GM23338 (cell line): ENCODE measurements around the gene SNRPD2.
A peak's percentile ranks its signal among the peaks of the same experiment; 100 is the strongest.

Source experiments
- CREB1 ChIP-seq: fragments of 250-450 bp; sonication (Bioruptor Pico); IDR thresholded peaks from 2 replicates; pipeline ENCODE4 v1.5.0; 2020; ENCODE audit warnings: low read depth, mild to moderate bottlenecking, moderate library complexity
- CTCF ChIP-seq, 2 experiments: fragments of 200-600 bp in 1 of 2; sonication (generic) in 1 of 2; conservative IDR thresholded peaks; 2 replicates each; pipeline versions ENCODE4 v1.5.1 to v1.6.1; 2016 to 2017; ENCODE audit warnings: antibody characterized with exemption in 2 of 2, low read depth in 2 of 2, mild to moderate bottlenecking in 2 of 2, moderate library complexity in 1 of 2
- EZH2 ChIP-seq: fragments of 200-600 bp; sonication (generic); IDR thresholded peaks from one replicate; pipeline ENCODE4 v1.8.0; 2017; ENCODE audit warnings: antibody characterized with exemption, mild to moderate bottlenecking, low read depth; ENCODE audit not compliant: unreplicated experiment
- EZH2phosphoT487 ChIP-seq: fragments of 200-600 bp; sonication (generic); IDR thresholded peaks from one replicate; pipeline ENCODE4 v1.8.1; 2018; ENCODE audit warnings: antibody characterized with exemption; ENCODE audit not compliant: unreplicated experiment
- JUNB ChIP-seq: IDR thresholded peaks from one replicate; pipeline ENCODE4 v1.6.1; 2016; ENCODE audit warnings: antibody characterized with exemption; ENCODE audit not compliant: unreplicated experiment
- NANOG ChIP-seq: IDR thresholded peaks from 2 replicates; pipeline ENCODE4 v1.6.1; 2016; ENCODE audit warnings: antibody characterized with exemption, borderline replicate concordance
- POLR2AphosphoS5 ChIP-seq: IDR thresholded peaks from 2 replicates; pipeline ENCODE4 v1.6.1; 2016; ENCODE audit warnings: antibody characterized with exemption, low read depth
- TF ChIP-seq, protein P1 (sequence below): IDR thresholded peaks from one replicate; pipeline ENCODE4 v1.6.1; 2018; ENCODE audit warnings: antibody characterized with exemption; ENCODE audit not compliant: unreplicated experiment

DNA sequence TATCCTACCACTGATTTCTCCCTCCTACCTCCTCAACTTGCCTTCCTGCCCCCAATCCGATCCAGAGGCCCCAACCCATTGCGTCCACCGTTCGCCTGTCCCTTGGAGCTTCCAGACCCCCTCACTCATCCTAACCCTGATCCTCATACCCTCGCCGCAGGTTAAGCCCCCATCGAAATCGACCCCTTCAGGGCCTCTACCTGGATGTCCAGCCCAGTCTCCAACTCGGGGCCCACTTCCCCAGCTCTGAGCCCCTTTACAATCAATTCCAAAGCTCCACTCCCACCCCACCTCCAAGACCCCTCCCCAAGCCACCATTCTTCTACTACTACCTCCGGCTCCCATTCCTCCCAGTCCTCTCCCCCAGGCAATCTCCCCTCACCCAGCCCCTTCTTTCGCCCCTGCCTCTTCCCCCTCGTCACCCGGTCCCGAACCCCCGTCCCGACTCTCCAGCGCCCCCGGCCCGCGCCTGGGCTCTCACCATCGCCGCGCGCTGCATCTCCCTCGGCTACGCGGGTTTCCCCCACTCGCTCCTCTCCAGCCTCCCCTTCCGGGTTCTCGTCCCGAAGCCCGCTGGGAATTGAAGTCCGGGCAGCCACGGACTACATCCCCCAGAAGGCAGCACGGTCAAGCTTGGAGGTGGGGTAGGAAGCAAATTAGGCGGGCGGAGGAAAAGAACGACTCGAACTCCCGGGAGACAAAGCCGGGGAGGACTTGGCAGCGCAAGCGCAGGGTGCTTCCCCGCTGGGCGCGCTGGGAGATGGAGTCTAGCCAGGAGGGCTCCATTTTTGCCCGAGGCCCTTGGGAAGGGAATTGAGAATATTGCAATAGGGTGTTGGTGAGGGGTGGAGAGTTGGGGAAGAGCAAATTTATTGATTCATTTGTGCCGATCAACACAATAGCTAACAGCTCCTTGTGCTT lies 38.9 kb upstream of the SNRPD2 start, which contains the start of gene FBXO46:
- peak; percentile 23 to 40; a peak in 2 of 4 replicates for TF ChIP-seq CTCF (conservative IDR thresholded peaks at IDR 0.05; ENCODE audit: low read depth in 2 of 2)
- no peak for TF ChIP-seq EZH2
- peak; percentile 94 for TF ChIP-seq POLR2AphosphoS5
- peak; percentile 38; the same call in 1 of the 2 replicates for TF ChIP-seq CREB1 (CRISPR knock-in tag)
- TF ChIP-seq EZH2phosphoT487, result no peak
- TF ChIP-seq, protein P1, sequence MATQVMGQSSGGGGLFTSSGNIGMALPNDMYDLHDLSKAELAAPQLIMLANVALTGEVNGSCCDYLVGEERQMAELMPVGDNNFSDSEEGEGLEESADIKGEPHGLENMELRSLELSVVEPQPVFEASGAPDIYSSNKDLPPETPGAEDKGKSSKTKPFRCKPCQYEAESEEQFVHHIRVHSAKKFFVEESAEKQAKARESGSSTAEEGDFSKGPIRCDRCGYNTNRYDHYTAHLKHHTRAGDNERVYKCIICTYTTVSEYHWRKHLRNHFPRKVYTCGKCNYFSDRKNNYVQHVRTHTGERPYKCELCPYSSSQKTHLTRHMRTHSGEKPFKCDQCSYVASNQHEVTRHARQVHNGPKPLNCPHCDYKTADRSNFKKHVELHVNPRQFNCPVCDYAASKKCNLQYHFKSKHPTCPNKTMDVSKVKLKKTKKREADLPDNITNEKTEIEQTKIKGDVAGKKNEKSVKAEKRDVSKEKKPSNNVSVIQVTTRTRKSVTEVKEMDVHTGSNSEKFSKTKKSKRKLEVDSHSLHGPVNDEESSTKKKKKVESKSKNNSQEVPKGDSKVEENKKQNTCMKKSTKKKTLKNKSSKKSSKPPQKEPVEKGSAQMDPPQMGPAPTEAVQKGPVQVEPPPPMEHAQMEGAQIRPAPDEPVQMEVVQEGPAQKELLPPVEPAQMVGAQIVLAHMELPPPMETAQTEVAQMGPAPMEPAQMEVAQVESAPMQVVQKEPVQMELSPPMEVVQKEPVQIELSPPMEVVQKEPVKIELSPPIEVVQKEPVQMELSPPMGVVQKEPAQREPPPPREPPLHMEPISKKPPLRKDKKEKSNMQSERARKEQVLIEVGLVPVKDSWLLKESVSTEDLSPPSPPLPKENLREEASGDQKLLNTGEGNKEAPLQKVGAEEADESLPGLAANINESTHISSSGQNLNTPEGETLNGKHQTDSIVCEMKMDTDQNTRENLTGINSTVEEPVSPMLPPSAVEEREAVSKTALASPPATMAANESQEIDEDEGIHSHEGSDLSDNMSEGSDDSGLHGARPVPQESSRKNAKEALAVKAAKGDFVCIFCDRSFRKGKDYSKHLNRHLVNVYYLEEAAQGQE, result no peak
- TF ChIP-seq JUNB, result peak; percentile 49
- TF ChIP-seq NANOG, result no peak
